HepG2 (cell line): ENCODE measurements around the gene ATP6V1C2. TPM values are rescaled to one million over a fixed set of nuclear protein-coding genes. Genes with fewer than 3 reads are reported as not detected.

Source experiments
- AGO1 ChIP-seq: fragments of 200-400 bp; formaldehyde crosslinking; IDR thresholded peaks from 2 replicates; pipeline ENCODE4 v1.6.1; 2017; ENCODE audit warnings: mild to moderate bottlenecking, low read depth, low read length, moderate library complexity; ENCODE audit not compliant: poor library complexity, severe bottlenecking
- CC2D1A ChIP-seq: sonication (generic); formaldehyde crosslinking; IDR thresholded peaks from 2 replicates; pipeline ENCODE4 v1.8.1; 2023; ENCODE audit warnings: mild to moderate bottlenecking, missing genetic modification reagents
- CHCHD3 ChIP-seq: sonication (generic); formaldehyde crosslinking; IDR thresholded peaks from 2 replicates; pipeline ENCODE4 v1.8.0; 2022; ENCODE audit warnings: mild to moderate bottlenecking, missing genetic modification reagents, moderate library complexity
- ELF1 ChIP-seq: sonication (generic); formaldehyde crosslinking; IDR thresholded peaks from 2 replicates; pipeline ENCODE4 v1.4.0; 2020; ENCODE audit warnings: missing genetic modification reagents
- FOSL1 ChIP-seq: sonication (generic); formaldehyde crosslinking; IDR thresholded peaks from 2 replicates; pipeline ENCODE4 v1.9.0; 2021; ENCODE audit warnings: missing genetic modification reagents, borderline replicate concordance
- HDAC1 ChIP-seq: sonication (generic); formaldehyde crosslinking; IDR thresholded peaks from 2 replicates; pipeline ENCODE4 v1.5.1; 2020; ENCODE audit warnings: mild to moderate bottlenecking, missing genetic modification reagents
- MED1 ChIP-seq: sonication (generic); formaldehyde crosslinking; IDR thresholded peaks from 2 replicates; pipeline ENCODE4 v1.4.0; 2020; ENCODE audit warnings: missing genetic modification reagents
- RAD51 ChIP-seq: fragments of 450-650 bp; IDR thresholded peaks from 2 replicates; pipeline ENCODE4 v1.6.1; 2016; ENCODE audit warnings: borderline replicate concordance
- REST ChIP-seq, 2 experiments: IDR thresholded peaks; 2 replicates each; pipeline ENCODE4 v1.6.1; 2011 to 2012; ENCODE audit warnings: low read length in 2 of 2, borderline replicate concordance in 1 of 2, low read depth in 1 of 2, mild to moderate bottlenecking in 1 of 2, moderate library complexity in 1 of 2
- SMAD1 ChIP-seq: sonication (generic); formaldehyde crosslinking; IDR thresholded peaks from 2 replicates; pipeline ENCODE4 v1.4.0; 2020; ENCODE audit warnings: missing genetic modification reagents, low read depth, mild to moderate bottlenecking, borderline replicate concordance
- YEATS4 ChIP-seq: sonication (generic); formaldehyde crosslinking; IDR thresholded peaks from 2 replicates; pipeline ENCODE4 v1.4.0; 2020; ENCODE audit warnings: missing genetic modification reagents, borderline replicate concordance
- ZKSCAN5 ChIP-seq: sonication (generic); formaldehyde crosslinking; IDR thresholded peaks from 2 replicates; pipeline ENCODE4 v1.5.1; 2020; ENCODE audit warnings: mild to moderate bottlenecking, missing genetic modification reagents
- ZNF253 ChIP-seq: sonication (generic); formaldehyde crosslinking; IDR thresholded peaks from 2 replicates; pipeline ENCODE4 v1.8.0; 2022; ENCODE audit warnings: mild to moderate bottlenecking, missing genetic modification reagents, borderline replicate concordance
- ZNF431 ChIP-seq: sonication (generic); formaldehyde crosslinking; IDR thresholded peaks from 2 replicates; pipeline ENCODE4 v1.9.0; 2022; ENCODE audit warnings: missing genetic modification reagents, low read depth, mild to moderate bottlenecking, borderline replicate concordance
- ZNF513 ChIP-seq: sonication (generic); formaldehyde crosslinking; conservative IDR thresholded peaks from 2 replicates; pipeline ENCODE4 v1.5.0; 2020; ENCODE audit warnings: missing genetic modification reagents
- ZNF563 ChIP-seq: sonication (generic); formaldehyde crosslinking; IDR thresholded peaks from 2 replicates; pipeline ENCODE4 v1.8.0; 2022; ENCODE audit warnings: mild to moderate bottlenecking, moderate library complexity, missing genetic modification reagents
- ZNF570 ChIP-seq: sonication (generic); formaldehyde crosslinking; IDR thresholded peaks from 2 replicates; pipeline ENCODE4 v1.4.0; 2020; ENCODE audit warnings: mild to moderate bottlenecking, missing genetic modification reagents, borderline replicate concordance
- polyA plus RNA-seq, 8 experiments: library from polyadenylated mRNA; depleted of rRNA in 3 of 8; stranded (reverse) in 7 of 8; unstranded in 1 of 8; fragments of >200 nt; fragmentation: Illumina TruSeq in 4 of 8; extraction: Trizol in 4 of 8; gene quantifications; 2 replicates each; pipeline versions ENCODE4 v1.2.1 to v1.2.3, GENCODE V29; 2011 to 2016; ENCODE audit warnings: low read depth in 4 of 8, missing spikeins in 1 of 8, mixed read lengths in 1 of 8; ENCODE audit not compliant: insufficient read depth in 1 of 8
- total RNA-seq, 5 experiments: library from RNA; depleted of rRNA; stranded (reverse); fragments of >200 nt; fragmentation: Illumina TruSeq; extraction: Trizol; gene quantifications; 2 replicates each; pipeline ENCODE4 v1.2.3, GENCODE V29; 2016; ENCODE audit warnings: low read depth in 1 of 5
- TF ChIP-seq, protein P1 (sequence below): sonication (generic); formaldehyde crosslinking; IDR thresholded peaks from 2 replicates; pipeline ENCODE4 v1.9.0; 2021; ENCODE audit warnings: missing genetic modification reagents, mild to moderate bottlenecking, borderline replicate concordance
- TF ChIP-seq, protein P2 (sequence below): sonication (generic); formaldehyde crosslinking; IDR thresholded peaks from 2 replicates; pipeline ENCODE4 v1.5.0; 2020; ENCODE audit warnings: mild to moderate bottlenecking, missing genetic modification reagents, borderline replicate concordance

Gene ATP6V1C2
- total and polyA plus RNA-seq, 2 of the 13 experiments (the other 11 are each of a cell fraction or from before 2014, with no cell fraction given): 0.04 to 0.29 TPM

GRCh38 chr2:10832203-10832936 is 110.9 kb downstream of the ATP6V1C2 start (continued):
- TF ChIP-seq REST (IDR thresholded peaks at IDR 0.05; ENCODE audit: borderline replicate concordance in 1 of 2, low read depth in 1 of 2, low read length in 2 of 2): no peak
- no peak for TF ChIP-seq AGO1
- no peak for TF ChIP-seq ZKSCAN5 (CRISPR knock-in tag)
- no peak for TF ChIP-seq SMAD1 (CRISPR knock-in tag)
- no peak for TF ChIP-seq FOSL1 (CRISPR knock-in tag)
- no peak for TF ChIP-seq ZNF253
- TF ChIP-seq, protein P1, sequence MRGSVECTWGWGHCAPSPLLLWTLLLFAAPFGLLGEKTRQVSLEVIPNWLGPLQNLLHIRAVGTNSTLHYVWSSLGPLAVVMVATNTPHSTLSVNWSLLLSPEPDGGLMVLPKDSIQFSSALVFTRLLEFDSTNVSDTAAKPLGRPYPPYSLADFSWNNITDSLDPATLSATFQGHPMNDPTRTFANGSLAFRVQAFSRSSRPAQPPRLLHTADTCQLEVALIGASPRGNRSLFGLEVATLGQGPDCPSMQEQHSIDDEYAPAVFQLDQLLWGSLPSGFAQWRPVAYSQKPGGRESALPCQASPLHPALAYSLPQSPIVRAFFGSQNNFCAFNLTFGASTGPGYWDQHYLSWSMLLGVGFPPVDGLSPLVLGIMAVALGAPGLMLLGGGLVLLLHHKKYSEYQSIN (CRISPR knock-in tag): no peak
- TF ChIP-seq CC2D1A (CRISPR knock-in tag): no peak
- no peak for TF ChIP-seq MED1 (CRISPR knock-in tag)
- TF ChIP-seq CHCHD3 (CRISPR knock-in tag): no peak
- TF ChIP-seq ZNF570: no peak
- TF ChIP-seq ZNF513 (CRISPR knock-in tag): no peak
- TF ChIP-seq ZNF431: no peak
- no peak for TF ChIP-seq HDAC1 (CRISPR knock-in tag)
- TF ChIP-seq RAD51: no peak
- TF ChIP-seq ZNF563 (CRISPR knock-in tag): no peak
- TF ChIP-seq, protein P2, sequence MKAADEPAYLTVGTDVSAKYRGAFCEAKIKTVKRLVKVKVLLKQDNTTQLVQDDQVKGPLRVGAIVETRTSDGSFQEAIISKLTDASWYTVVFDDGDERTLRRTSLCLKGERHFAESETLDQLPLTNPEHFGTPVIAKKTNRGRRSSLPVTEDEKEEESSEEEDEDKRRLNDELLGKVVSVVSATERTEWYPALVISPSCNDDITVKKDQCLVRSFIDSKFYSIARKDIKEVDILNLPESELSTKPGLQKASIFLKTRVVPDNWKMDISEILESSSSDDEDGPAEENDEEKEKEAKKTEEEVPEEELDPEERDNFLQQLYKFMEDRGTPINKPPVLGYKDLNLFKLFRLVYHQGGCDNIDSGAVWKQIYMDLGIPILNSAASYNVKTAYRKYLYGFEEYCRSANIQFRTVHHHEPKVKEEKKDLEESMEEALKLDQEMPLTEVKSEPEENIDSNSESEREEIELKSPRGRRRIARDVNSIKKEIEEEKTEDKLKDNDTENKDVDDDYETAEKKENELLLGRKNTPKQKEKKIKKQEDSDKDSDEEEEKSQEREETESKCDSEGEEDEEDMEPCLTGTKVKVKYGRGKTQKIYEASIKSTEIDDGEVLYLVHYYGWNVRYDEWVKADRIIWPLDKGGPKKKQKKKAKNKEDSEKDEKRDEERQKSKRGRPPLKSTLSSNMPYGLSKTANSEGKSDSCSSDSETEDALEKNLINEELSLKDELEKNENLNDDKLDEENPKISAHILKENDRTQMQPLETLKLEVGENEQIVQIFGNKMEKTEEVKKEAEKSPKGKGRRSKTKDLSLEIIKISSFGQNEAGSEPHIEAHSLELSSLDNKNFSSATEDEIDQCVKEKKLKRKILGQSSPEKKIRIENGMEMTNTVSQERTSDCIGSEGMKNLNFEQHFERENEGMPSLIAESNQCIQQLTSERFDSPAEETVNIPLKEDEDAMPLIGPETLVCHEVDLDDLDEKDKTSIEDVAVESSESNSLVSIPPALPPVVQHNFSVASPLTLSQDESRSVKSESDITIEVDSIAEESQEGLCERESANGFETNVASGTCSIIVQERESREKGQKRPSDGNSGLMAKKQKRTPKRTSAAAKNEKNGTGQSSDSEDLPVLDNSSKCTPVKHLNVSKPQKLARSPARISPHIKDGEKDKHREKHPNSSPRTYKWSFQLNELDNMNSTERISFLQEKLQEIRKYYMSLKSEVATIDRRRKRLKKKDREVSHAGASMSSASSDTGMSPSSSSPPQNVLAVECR (CRISPR knock-in tag): no peak
- TF ChIP-seq ELF1 (CRISPR knock-in tag): no peak
- no peak for TF ChIP-seq YEATS4 (CRISPR knock-in tag)
